GM18526 (cell line): ENCODE data around the gene TSSC4.

Source experiments
- POLR2A ChIP-seq: IDR thresholded peaks from 3 replicates; pipeline ENCODE4 v1.6.1; 2011; ENCODE audit not compliant: insufficient read length; ENCODE audit errors: extremely low read depth

Gene TSSC4

DNA sequence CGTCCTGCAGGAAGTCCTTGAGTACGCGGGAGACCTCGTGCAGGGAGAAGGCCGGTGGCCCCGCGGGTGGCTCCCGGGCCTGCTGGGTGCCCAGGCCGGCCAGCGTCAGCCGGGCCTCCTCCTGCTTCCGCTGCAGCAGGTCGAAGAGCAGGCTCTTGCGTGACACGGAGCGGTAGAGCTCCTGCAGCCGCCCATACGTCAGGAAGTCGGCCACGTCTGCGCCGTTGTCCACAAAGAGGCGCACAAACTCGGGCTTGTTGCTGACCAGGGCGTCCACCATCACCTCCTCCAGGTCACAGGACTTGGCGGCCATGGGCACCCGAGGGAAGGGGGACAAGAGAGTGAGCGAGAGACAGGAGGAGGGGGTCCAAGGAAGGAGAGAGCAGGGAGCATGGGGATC is 14.6 kb downstream of the TSSC4 start:
- no peak for TF ChIP-seq POLR2A

DNA sequence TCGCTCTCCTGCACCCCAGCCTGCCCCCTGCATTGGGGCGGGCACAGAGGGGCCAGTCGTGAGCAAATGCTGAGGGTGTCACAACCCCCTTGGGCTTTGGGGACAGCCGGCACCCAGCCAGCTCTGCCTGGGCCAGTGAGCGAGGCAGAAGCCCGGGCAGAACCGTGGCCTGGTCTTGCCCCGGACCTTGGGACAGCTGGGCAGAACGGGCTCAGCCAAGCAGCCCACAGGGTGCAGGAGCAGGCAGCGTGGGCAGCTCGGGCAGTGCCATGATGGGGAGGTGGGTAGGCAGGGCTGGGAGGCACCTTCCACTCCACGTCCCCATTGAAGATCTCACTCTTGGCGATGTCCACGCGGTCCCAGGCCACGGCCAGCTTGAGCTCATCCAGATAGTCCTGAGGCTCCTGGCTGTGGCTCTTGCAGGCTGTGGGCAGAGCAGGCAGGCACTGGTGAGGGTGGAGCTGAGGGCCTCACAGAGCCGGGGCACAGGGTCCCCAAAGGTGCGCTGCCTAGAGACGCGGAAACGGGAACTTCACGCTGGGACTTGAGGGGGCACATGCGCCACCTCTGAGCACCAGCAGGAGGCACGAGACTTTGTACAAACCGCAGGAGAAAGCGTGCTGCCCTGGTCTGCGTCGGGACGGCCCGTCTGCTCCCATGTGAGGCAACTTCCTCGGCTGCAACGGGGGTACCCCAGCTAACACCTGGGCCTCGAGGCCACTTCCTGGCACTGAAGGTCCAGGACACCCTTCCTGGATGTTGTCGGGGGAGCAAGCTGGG is 15.2 kb downstream of the TSSC4 start:
- no peak for TF ChIP-seq POLR2A

DNA sequence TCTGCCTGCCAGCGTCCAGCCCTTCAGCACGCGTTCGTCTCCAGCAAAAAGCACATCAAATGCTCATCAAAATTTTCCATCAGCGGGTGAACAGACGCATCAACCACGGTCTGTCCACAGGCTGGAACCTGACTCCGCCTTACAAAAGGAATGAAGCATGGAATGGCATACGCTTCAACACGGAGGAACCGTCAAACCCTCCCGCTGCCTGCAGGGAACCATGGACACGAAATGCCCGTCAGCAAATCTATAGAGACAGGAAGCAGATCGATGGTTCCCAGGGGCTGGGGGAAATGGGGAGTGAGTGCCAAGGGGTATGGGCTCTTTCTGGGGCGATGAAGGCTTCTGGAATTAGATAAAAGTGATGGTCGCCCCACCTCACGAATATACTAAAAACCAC is 16.2 kb downstream of the TSSC4 start:
- no peak for TF ChIP-seq POLR2A

DNA sequence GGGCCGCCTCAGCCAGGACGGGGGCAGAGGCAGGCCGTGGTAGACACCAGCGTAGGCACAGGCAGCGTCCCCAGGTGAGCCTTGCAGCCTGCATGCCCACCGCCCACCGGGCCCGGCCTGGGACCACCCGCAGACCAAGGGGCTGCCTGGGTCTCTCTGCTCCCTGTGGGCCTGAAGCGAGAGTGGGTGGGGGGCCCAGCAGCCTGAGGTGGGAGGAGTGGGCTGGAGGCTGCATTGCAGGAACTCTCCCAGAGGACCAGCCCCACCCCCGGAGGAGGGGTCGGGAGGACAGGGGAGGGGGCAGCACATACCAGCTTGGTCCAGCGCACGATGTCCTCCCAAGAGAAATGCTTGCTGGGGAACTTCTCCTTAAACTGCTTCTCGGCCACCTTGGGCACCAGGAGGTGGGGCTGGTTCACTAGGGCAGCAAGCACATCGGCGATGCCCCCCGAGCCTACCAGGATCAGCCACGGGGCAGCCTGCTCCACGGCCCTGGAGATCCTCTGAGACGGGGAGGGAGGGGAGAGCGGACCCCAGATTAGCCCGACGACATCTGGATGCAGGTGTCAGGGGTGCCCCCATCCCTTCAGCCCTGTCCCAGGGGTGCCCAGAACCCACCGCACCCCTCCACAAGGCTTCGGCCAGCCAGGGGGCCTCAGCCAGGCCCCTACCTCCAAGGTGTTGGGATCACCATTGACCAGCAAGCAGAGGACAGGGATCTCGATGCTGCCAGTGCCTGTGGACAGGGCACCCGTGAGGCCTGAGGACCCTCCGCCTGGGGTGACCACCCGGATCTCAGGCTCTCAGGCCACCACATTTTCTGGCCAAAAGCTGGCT is 17.5 kb downstream of the TSSC4 start:
- TF ChIP-seq POLR2A = no peak

DNA sequence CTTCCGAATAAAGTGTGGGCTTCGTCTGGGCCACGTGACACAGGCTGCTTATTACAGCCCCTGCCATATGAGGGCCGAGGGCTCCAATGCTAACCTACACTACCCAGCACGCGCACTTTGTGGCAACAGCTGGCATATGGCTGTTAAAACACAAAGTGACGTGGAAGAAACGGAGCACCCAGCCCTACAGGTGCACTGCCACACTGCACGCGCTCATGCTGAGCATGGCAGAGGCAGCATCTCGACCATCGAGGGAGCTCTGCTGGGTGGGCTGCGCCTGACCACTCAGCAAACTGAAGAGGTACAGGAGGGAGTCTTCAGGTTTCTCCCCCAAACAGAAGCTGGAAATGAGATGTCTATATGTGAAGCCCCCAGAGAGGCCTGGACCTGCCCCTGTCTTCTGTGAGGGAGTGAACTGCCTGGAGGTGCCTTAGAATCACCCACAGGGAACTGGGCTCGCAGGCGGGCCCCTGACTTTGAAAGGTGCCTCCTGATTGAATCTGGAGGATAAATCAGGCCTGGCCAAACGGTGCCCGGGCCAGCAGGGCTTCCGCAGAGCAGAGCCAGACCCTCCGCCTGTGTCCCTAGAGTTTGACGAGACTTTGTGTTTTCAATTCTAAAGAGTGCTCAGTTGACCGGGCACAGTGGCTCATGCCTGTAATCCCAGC is 18.3 kb downstream of the TSSC4 start:
- TF ChIP-seq POLR2A = no peak

DNA sequence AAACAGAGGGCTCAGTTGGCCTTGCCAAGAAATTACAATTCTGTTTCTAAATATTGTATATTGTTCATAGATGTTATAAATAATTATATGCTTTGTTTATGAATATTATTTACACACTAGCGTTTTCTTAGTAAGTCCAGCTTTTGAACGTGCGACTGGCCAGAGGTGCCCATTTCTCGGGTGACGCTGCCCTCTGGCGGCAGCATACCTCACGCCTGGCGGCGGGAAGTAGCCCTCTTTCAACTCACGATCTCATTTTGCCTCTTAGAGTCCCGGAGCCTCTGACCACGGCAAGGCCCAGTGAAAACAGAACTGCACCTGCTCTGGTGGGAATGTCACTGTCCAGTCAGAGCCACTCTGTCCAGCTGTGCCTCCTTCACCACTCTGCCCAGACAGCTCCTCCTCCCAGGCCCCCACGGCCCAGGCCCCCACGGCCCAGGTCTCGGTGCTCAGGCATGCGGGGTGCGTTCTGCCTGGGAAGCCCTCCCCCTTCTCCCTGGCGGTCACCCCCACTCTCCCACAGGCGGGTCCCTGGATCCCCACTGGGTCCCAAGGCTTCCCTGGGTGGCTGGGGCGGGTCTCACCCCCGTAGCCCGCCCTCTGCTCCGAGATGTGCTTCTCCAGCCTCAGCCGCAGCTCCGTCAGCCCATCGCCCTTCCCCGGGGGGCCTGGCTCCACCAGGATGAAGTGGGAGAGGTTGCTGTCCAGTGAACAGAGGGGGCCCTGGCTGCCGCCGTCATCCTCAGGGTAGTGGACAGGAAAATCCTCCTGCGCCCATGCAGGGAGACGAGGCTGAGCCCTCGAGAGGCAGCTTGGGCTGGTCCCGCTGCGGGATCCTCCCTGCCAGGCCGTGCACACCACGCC is 19.3 kb downstream of the TSSC4 start:
- no peak for TF ChIP-seq POLR2A

DNA sequence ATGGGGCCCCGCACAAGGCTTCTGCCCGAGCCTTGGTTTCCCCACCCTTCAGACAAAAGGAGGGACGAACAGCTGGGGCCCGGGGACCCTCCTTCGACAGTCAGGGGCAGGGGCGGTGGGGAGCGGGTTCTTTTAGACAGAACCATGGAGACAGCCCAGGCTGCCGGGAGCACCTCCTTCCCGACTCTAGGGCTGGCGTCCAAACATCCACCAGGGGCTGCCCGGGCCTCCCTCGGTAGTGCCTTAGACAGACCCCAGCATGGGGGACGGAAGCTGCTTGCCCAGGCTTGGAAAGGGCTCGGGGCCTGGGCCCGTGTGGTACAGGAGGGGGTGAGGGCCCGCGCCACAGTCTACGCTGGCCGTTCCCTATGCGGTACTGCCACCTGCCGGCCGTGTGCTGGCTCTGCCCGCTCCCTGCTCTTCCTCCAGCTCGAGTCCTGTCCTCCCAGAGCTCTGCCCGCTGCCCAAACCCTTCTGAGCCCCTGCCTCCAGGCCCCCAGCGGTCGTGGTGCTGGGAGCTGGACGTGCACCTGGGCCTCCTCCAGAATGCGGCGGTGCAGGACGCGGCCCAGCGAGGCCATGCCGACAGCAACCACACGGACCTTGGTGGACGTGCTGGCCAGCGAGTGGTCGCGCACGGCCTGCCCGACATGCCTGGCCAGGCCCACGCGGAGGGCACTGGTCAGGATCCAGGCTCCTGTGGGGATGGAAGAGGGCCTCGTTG is 20.1 kb downstream of the TSSC4 start:
- TF ChIP-seq POLR2A = no peak

DNA sequence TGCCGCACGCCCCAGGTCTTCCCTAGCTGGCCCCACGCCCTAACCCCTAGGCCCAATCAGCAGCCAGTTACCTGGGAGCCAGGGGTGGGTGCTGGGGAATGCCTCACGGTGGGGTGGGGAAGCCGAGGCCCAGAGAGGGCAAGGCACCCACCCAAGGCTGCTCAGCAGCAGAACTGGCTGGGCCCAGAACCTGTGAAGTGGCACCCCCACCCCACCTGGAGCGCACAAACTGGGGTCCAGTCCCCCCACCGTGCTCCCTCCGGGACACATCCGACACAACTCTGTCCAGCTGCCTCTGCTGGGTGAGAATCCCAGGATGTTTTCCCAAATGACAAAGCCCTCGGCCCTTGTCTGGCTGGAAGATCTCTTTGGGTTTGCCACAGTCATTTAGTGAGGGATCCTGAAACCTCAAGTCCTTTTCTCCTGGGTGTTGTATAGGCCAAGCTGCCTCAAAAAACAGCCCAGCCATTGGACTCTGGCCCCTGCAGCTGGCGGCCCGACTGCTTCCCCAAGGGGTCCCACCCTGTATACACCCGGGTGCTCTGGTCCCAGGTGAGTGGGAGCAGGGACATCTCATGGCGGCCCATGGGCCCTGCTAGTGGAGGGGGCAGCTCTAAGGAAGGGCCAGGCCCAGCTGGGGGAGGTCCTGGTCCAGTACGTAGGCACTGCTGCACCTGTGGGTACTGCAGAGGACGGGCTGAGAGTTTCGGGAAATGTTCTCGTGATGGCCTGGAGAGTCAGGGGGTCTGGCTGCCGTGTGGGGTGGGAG is 20.9 kb downstream of the TSSC4 start:
- no peak for TF ChIP-seq POLR2A

DNA sequence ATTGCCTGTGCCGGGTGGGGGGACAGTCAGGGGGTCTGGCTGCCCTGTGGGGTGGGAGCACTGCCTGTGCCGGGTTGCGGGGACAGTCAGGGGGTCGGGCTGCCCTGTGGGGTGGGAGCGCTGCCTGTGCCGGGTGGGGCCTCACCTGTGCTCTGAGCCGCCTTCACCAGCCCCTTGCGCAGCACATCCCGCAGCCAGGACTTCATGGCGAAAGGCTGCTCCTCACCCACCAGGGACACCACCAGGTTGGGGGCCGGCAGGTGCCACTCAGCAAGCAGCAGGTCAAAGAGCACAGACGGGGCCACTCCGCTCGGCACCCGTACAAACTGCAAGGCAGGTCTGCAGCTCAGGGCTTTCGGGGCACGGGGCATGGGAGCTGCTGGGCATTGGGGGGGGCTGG is 21.4 kb downstream of the TSSC4 start:
- TF ChIP-seq POLR2A = no peak

DNA sequence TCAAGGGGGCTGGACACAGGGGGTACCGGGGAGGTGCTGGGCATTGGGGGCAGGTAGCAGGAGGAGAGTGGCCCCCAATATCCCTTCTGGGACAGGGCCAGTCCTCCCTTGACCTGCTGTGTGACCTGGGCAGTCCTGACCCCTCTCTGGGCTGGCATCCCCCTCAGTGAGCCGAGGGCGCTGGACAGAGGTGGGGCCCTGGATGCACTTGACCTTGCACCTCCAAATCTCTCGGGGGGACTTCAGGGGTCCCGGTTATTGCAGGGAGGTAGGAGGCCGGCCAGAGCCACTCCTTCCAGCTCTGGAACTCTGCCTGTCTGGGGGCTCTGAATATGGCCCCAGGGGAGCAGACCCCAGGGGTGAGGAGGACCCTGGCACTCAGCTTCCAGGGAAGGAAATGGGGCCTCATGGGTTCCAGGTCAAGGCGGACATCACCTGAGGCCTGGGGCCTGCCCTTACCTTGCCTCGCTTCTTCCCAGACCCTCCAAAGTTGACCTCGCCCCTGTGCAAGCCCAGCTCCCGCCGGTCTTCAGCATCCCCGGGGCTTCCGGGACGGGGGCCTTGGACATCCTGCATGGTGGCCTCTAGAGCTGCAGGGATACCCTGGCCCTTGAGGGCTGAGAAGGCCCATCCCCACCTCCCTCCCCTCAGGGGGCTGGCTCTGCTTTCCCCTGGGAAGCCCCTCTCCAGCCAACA is 22.1 kb downstream of the TSSC4 start:
- TF ChIP-seq POLR2A = no peak

DNA sequence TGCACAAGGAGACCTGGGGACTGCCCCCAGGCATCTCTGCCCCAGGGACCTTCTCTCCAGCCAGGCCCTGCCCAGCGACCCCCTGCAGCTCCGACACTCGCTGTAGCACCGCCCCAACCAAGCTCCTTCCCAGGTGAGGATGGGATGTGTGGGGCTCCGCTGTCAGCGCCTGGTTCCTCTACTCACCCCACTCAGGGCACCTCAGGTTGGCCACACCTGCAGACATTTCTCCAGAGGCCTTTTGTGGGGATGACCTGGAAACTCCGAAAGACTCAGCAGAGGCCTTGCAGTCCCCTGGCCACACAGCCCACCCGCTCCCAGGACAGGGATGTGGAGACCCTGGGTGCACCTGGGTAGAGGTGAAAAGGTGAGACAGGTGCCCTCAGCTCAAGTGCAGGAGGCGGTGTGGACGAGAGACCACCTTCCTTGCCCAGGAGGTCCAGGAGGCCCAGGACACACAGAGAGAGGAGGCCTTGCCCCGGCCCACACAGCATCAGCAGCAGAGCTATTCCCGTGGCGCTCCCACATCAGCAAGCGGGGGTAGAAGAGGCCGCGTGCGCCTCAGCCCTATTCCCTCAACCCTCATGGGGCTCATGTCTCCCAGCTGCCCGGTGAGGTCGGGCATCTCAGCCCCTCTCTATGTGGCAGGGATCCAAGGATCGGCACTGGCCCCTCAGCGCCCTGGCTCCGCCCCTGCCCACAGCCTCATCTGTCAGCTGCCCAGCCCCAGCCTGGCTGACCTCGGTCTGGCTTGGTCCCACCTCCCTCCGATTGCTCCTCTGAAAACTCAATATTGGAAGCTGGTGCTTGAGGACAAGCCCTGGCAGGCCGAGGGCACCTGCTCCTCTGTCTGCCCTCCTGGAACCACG is 22.8 kb downstream of the TSSC4 start:
- TF ChIP-seq POLR2A = no peak
